Panc1 (cell line): ENCODE measurements around the gene FGD4. TPM values are rescaled to one million over a fixed set of nuclear protein-coding genes. Genes with fewer than 3 reads are reported as not detected.

Experiments
- ATAC-seq: fragments of 200-7000 bp; cut with Tn5 transposase; 2 replicates; pipeline ENCODE4 v1.9.1; 2020; ENCODE audit warnings: mild to moderate bottlenecking, moderate library complexity
- BruUV-seq: library from RNA; stranded (reverse); fragments of 400-500 nt; replicated peaks from 2 replicates; lab custom pipeline; 2021; lab: Mats Ljungman, UMichigan
- CTCF ChIA-PET: fragments of 300-600 bp; sonication (Branson Sonifier 250); formaldehyde crosslinking; loops from one replicate; lab custom pipeline; 2022; ENCODE audit warnings: antibody characterized with exemption; lab: Charles Lee
- POLR2A ChIA-PET: fragments of 300-600 bp; sonication (Branson Sonifier 250); formaldehyde crosslinking; loops from one replicate; lab custom pipeline; 2022; ENCODE audit warnings: antibody characterized with exemption; lab: Charles Lee
- DNase-seq: peaks from one replicate; pipeline ENCODE4 v3.0.0-alpha.2; 2010; ENCODE audit warnings: low read depth, low spot score
- H3K27ac ChIP-seq: 2 replicates; pipeline ENCODE4 v1.5.1; 2011; ENCODE audit warnings: mild to moderate bottlenecking, low read length, inconsistent platforms
- H3K27me3 ChIP-seq: fragments of 200-500 bp; sonication (Bioruptor generic); 2 replicates; pipeline ENCODE4 v1.6.0; 2014; ENCODE audit warnings: low read length, inconsistent platforms; ENCODE audit not compliant: control insufficient read depth, insufficient read depth
- H3K36me3 ChIP-seq: fragments of 200-500 bp; sonication (Bioruptor generic); 2 replicates; pipeline ENCODE4 v1.5.1; 2014; ENCODE audit warnings: inconsistent platforms, mild to moderate bottlenecking, low read length, moderate library complexity; ENCODE audit not compliant: control insufficient read depth, insufficient read depth
- H3K4me1 ChIP-seq: 2 replicates; pipeline ENCODE4 v1.5.1; 2011; ENCODE audit warnings: inconsistent platforms, mild to moderate bottlenecking, low read length, moderate library complexity; ENCODE audit not compliant: control insufficient read depth, insufficient read depth
- H3K4me3 ChIP-seq, 2 experiments: 2 replicates each; pipeline ENCODE4 v1.5.1; 2011 to 2012; ENCODE audit warnings: low read depth in 2 of 2, low read length in 2 of 2, mild to moderate bottlenecking in 2 of 2, inconsistent platforms in 1 of 2, moderate library complexity in 1 of 2
- H3K9me3 ChIP-seq: fragments of 200-500 bp; sonication (Bioruptor generic); 2 replicates; pipeline ENCODE4 v1.5.1; 2014; ENCODE audit warnings: low read depth, mild to moderate bottlenecking, inconsistent platforms, low read length, moderate library complexity; ENCODE audit not compliant: control insufficient read depth, insufficient read depth
- POLR2AphosphoS5 ChIP-seq: IDR thresholded peaks from 2 replicates; pipeline ENCODE4 v1.6.1; 2012; ENCODE audit warnings: mild to moderate bottlenecking, low read depth, low read length, moderate library complexity
- SIN3A ChIP-seq: IDR thresholded peaks from 2 replicates; pipeline ENCODE4 v1.6.1; 2012; ENCODE audit warnings: low read depth, mild to moderate bottlenecking, low read length, moderate library complexity, borderline replicate concordance; ENCODE audit not compliant: insufficient read depth
- TCF7L2 ChIP-seq: IDR thresholded peaks from 2 replicates; pipeline ENCODE4 v1.6.1; 2011; ENCODE audit warnings: mild to moderate bottlenecking, low read depth, low read length, inconsistent platforms
- in situ Hi-C: cut with HindIII; loops from 2 replicates; pipeline ENCODE4 v1.10.0; 2016; ENCODE audit warnings: low sequenced_read_pairs, low pct_unique_long_range_greater_than_20kb
- intact Hi-C: fragments of 100-400 bp; cut with micrococcal nuclease; formaldehyde crosslinking; loops from one replicate; pipeline ENCODE4 v1.10.0; 2022; ENCODE audit not compliant: unreplicated experiment
- total RNA-seq: library from RNA; stranded (reverse); gene quantifications from one replicate; pipeline ENCODE4 v1.2.1, GENCODE V29; 2021; ENCODE audit not compliant: unreplicated experiment
- TF ChIP-seq, protein P1 (sequence below): fragments of 450-650 bp; IDR thresholded peaks from 2 replicates; pipeline ENCODE4 v1.5.1; 2017; ENCODE audit warnings: mild to moderate bottlenecking
- TF ChIP-seq, protein P2 (sequence below), 2 experiments: IDR thresholded peaks; 2 replicates each; pipeline ENCODE4 v1.6.1; 2011 to 2012; ENCODE audit warnings: low read depth in 2 of 2, control low read depth in 1 of 2, low read length in 1 of 2, mild to moderate bottlenecking in 1 of 2, moderate library complexity in 1 of 2; ENCODE audit not compliant: insufficient read depth in 1 of 2

Gene FGD4
- total RNA-seq, 1 experiment from 2014 or later: 5.0 TPM

DNA sequence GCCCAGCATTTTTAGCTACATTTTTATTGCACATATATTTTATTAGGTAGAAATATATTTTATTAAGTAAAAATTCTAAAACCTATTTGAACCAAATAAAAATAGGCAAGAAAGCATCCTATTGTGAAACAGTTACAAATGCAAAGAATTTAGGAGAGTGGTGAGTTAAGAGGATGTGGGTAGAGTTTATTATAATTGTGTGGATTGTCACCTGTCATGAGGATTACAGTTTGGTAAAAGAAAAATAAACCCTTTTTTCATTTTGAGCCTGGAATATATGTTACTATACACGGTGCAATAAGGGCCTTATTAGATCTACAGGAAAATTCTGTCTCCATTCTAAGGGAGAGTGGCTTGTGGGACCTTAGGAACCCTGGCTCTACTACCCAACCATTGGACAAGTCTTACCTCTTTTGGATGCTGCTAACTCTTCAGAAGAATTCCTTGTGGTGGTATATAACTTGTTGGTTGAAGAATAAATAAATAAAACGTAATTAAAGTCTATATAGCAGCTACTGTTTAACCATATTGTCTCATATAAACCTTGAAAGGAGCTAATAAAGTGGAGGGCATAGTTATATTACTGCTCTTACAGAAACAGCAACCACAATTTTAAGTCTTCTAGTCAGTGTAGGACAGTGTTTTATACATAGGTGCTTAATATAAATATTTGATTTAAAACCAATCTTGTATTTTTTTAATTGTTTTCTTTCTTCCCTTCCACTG, 67.8 kb downstream of the FGD4 start:
- DNase-seq: no peak
- Histone ChIP-seq H3K4me1 (0 out of 2 replicates have a peak, but pooled peaks cover 3% of the 10 kb centered on the region), H3K27ac (no peak overlapping the region), H3K27me3 (no peaks in the 10 kb centered on the region), H3K4me3 (no peak overlapping the region), H3K36me3 (no peaks in the 10 kb centered on the region), H3K9me3 (no peaks in the 10 kb centered on the region)
- ATAC-seq: no peak
- BruUV-seq: no TSS peak
- TF ChIP-seq, protein P1, sequence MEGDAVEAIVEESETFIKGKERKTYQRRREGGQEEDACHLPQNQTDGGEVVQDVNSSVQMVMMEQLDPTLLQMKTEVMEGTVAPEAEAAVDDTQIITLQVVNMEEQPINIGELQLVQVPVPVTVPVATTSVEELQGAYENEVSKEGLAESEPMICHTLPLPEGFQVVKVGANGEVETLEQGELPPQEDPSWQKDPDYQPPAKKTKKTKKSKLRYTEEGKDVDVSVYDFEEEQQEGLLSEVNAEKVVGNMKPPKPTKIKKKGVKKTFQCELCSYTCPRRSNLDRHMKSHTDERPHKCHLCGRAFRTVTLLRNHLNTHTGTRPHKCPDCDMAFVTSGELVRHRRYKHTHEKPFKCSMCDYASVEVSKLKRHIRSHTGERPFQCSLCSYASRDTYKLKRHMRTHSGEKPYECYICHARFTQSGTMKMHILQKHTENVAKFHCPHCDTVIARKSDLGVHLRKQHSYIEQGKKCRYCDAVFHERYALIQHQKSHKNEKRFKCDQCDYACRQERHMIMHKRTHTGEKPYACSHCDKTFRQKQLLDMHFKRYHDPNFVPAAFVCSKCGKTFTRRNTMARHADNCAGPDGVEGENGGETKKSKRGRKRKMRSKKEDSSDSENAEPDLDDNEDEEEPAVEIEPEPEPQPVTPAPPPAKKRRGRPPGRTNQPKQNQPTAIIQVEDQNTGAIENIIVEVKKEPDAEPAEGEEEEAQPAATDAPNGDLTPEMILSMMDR: no peak
- no peak for TF ChIP-seq TCF7L2
- TF ChIP-seq, protein P2, sequence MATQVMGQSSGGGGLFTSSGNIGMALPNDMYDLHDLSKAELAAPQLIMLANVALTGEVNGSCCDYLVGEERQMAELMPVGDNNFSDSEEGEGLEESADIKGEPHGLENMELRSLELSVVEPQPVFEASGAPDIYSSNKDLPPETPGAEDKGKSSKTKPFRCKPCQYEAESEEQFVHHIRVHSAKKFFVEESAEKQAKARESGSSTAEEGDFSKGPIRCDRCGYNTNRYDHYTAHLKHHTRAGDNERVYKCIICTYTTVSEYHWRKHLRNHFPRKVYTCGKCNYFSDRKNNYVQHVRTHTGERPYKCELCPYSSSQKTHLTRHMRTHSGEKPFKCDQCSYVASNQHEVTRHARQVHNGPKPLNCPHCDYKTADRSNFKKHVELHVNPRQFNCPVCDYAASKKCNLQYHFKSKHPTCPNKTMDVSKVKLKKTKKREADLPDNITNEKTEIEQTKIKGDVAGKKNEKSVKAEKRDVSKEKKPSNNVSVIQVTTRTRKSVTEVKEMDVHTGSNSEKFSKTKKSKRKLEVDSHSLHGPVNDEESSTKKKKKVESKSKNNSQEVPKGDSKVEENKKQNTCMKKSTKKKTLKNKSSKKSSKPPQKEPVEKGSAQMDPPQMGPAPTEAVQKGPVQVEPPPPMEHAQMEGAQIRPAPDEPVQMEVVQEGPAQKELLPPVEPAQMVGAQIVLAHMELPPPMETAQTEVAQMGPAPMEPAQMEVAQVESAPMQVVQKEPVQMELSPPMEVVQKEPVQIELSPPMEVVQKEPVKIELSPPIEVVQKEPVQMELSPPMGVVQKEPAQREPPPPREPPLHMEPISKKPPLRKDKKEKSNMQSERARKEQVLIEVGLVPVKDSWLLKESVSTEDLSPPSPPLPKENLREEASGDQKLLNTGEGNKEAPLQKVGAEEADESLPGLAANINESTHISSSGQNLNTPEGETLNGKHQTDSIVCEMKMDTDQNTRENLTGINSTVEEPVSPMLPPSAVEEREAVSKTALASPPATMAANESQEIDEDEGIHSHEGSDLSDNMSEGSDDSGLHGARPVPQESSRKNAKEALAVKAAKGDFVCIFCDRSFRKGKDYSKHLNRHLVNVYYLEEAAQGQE (IDR thresholded peaks at IDR 0.05; ENCODE audit: insufficient read depth in 1 of 2, low read depth in 2 of 2, low read length in 1 of 2): no peak
- intact Hi-C loops: no loop called here
- ChIA-PET CTCF (no interaction called here), POLR2A (no interaction called here)
- in situ Hi-C loops: no loop called here

DNA sequence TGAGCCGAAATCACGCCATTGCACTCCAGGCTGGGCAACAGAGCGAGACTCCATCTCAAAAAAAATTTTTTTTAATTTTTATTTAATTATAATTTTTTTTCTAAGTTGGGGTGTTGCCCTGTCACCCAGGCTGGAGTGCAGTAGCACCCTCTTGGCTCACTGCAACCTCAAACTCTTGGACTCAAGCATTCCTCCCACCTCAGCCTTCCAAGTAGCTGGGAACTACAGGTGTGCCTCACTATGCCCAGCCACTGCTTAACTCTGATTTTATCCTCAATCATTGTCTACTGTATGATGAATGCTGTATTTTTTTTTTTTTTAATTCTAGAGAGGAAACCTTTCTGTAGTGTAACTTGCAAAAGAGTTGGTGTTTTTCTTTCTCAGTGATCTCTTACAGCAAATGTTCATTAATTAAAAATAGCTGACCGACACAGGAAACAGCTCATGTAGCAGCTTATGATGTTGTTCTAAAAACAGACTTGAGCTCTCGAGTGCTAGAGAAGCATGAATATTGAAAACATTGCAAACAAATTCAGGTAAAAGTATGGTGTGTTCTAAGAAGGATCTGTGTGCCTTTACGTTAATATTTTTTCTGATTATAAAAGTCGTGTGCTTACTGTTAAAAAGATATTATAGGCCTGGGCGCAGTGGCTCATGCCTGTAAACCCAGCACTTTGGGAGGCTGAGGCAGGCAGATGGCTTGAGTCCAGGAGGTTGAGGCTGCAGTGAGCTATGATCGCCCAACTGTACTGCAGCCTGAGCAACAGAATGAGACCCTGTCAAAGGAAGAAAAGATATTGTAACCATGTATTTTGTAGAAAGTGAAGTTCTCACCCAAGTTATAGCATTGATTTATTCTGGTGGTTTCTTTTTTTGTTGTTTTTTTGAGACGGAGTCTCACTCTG, 68.9 kb downstream of the FGD4 start:
- in situ Hi-C loops (no loop called here), intact Hi-C loops (no loop called here)
- Histone ChIP-seq H3K36me3 (no peaks in the 10 kb centered on the region), H3K9me3 (no peaks in the 10 kb centered on the region), H3K27me3 (no peaks in the 10 kb centered on the region), H3K27ac (no peak overlapping the region), H3K4me1 (0 out of 2 replicates have a peak, but pooled peaks cover 3% of the 10 kb centered on the region), H3K4me3 (no peak overlapping the region)
- CTCF ChIA-PET: no interaction called here
- no TSS peak for BruUV-seq
- ATAC-seq (no peak), DNase-seq (no peak)
- TF ChIP-seq TCF7L2 (no peak), POLR2AphosphoS5 (no peak), SIN3A (no peak)
- TF ChIP-seq, protein P2 (IDR thresholded peaks at IDR 0.05; ENCODE audit: insufficient read depth in 1 of 2, low read depth in 2 of 2, low read length in 1 of 2): no peak
- TF ChIP-seq, protein P1: no peak
- POLR2A ChIA-PET: no interaction called here
